Retinal pigment epithelial cell (primary cell): ENCODE results near the gene ETNK2.

ENCODE experiments used
- DNase-seq: peaks from one replicate; pipeline ENCODE4 v3.0.0-alpha.2; 2010; ENCODE audit warnings: low read depth
- H3K4me3 ChIP-seq: 2 replicates; pipeline ENCODE4 v1.5.1; 2011; ENCODE audit warnings: mild to moderate bottlenecking, low read length, control low read depth, moderate library complexity
- CTCF ChIP-seq: conservative IDR thresholded peaks from 2 replicates; pipeline ENCODE4 v1.5.1; 2011; ENCODE audit warnings: low read depth, low read length, control low read depth, inconsistent platforms

The ETNK2 gene

GRCh38 chr1:204130981-204131892, 20.6 kb downstream of the ETNK2 start:
- TF ChIP-seq CTCF, result peak; percentile 20
- H3K4me3 ChIP-seq, result no peak overlapping the region
- peak; percentile 41 for DNase-seq

- no peak overlapping the region for H3K4me3 ChIP-seq
- TF ChIP-seq CTCF, result peak; percentile 6
- DNase-seq, result no peak
These were observed 21.7 kb downstream of the ETNK2 start for GRCh38 chr1:204130178-204130577.

- no peak for DNase-seq
- H3K4me3 ChIP-seq, result peak overlapping the region; percentile 33
- TF ChIP-seq CTCF, result peak; percentile 86
These were observed 22.6 kb downstream of the ETNK2 start for GRCh38 chr1:204128964-204129896.

GRCh38 chr1:204128464-204128963, 23.3 kb downstream of the ETNK2 start:
- no peak for DNase-seq
- no peak overlapping the region for H3K4me3 ChIP-seq
- TF ChIP-seq CTCF, result no peak

GRCh38 chr1:204127597-204128242, 24.1 kb downstream of the ETNK2 start:
- no peak for DNase-seq

More at GRCh38 chr1:204127597-204128242, 24.1 kb downstream of the ETNK2 start:
- H3K4me3 ChIP-seq, result no peak overlapping the region
- peak; percentile 100 for TF ChIP-seq CTCF
